COLO829 (cell line): ENCODE data around the gene KCNA2.

Source experiments
- DNase-seq: peaks from one replicate; pipeline ENCODE4 v3.0.0; 2012; ENCODE audit warnings: low spot score

KCNA2 gene

DNA sequence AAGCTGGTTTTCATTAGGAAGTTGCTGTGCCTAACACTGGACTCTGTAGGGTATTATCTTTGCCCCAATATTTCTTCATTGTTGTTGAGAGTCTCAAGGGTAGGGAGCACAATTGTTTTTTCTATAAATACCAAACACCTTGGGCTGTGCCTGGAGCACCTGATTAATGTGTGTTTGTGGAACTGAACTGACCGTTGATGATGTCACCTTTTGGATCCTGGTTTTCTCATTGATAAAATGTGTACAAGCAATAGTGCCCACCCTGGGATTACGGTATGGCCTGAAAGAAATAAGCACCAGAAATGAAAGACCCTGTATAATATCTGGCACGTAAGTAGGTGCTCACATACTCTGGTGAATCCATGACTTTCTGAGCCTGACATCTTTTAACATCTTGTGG is 39.3 kb downstream of the KCNA2 start:
- DNase-seq = no peak

DNA sequence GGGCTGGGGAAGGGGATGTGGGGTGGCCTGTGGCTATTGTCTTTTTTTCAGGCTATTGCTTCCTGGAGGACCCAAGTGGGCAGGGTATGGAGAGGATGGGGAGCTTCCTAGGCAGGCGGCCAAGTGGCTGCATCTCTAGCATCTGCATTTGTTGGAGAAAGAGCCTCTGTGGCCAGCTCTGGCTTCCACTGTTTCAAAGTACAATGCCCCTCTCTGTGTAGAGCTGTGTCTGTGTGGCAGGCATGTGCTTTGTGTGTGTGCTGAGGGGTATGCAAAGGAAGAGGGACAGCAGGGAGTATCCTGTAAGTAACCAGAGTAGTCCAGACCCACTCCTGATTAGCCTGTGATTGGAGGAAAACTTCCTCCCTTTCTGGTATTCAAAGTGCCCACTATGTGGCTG is 40.6 kb downstream of the KCNA2 start:
- DNase-seq = peak; percentile 45

- DNase-seq = no peak
These were observed 43.1 kb downstream of the KCNA2 start for GRCh38 chr1:110563089-110563488.

- DNase-seq = no peak
These were observed 44.6 kb downstream of the KCNA2 start for GRCh38 chr1:110561596-110561995.

DNA sequence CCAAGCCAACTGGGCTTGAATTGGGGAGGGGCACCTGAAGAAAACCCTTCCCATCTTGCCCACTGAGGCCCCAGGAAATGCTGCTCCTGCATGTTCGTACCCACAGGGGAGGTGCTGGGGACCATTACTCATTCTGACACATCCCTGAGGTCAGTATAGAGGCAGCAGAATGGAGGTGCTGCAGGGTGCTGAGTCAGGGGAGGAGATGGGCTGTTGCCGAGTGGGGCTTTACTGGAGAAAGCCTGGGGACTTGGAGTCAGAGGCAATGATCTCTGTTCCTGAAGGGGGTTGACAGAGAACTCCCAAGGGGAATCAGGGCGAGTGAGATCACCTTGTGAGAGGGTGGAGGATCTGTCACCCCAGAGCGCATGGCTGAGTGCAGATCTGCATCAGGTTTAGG is 47.0 kb downstream of the KCNA2 start:
- DNase-seq = no peak

DNA sequence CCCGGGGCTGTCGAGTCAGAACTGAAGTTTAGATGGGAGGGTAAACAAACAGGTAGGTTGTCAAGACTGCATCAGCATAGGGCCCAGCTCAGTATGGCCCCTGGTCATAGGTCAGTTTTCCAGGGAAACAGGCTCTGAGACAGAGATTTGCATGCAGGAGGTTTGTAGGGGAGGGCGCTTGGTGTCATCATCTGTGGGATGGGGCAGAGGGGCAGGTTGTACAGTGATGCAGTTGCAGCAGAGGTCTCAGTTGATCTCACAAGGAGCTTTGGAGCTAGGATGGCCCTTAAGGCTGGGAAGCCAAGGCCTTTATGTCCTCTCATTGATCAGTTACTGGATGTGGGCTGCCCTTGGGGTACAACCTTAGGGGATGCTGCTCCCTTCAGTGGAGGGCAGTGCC is 48.7 kb downstream of the KCNA2 start:
- no peak for DNase-seq

GRCh38 chr1:110556471-110556807 is 49.7 kb downstream of the KCNA2 start:
- DNase-seq = peak; percentile 32

DNA sequence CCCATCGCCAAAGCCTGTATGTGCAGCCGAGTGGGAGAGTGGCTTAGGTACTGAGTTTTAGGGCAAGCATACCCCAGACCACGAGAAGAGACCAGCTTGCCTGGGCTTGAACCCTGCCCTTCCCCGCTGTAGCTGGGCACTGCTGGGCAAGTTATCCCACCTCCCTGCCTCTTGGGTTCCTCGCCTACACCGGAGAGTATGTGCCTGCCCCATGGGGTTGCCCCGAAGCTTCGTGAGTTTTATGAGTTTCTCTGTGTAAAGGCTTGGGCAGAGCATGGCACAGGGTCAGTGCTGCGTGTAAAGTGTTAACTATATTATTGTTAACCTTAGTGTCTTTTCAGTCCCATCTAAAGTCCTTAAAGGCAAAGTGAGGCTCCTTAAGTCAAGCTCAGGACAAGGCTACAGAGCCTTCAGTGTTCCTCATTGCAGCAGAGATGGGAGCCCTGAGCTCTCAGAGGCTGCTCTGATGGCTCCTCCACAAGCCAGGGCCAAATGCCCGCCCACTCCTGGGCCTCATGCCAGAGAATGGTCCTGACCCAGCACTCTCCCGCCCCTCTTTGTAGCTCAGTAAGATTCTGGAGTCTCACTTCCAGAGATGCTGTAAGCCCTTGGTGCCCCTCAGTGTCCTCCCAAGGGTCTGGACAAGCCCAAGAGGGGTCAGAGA is 50.2 kb downstream of the KCNA2 start:
- peak; percentile 47 for DNase-seq

- peak; percentile 23 for DNase-seq
These were observed 51.0 kb downstream of the KCNA2 start for GRCh38 chr1:110554871-110555801.

DNA sequence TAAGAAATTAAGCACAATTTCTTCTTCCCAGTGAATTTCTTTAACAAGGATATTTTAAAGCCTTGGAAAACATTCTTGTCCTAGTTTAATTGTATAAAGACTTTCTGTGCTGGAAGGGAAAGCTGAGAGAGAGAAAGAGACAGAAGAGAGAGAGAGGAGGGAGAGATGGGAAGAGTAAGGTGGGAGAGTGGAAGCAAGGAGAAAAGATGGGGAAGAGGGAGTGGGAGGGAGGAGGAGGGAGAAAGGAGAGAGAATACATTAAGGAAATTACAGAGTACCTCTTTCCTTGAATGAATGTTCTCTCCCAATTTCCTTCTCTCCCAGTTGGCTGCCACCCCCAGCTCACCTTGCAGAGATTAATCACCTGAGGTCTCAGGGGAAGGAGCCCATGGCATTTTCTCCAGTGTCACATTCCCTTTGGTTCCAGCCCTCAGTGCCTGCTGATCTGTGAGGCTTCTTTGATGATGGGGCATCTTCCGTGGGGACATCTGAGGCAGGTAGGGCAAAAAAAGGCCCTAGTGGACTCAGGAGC is 54.8 kb downstream of the KCNA2 start:
- no peak for DNase-seq

GRCh38 chr1:110549831-110550230 is 56.3 kb downstream of the KCNA2 start:
- DNase-seq = no peak

DNA sequence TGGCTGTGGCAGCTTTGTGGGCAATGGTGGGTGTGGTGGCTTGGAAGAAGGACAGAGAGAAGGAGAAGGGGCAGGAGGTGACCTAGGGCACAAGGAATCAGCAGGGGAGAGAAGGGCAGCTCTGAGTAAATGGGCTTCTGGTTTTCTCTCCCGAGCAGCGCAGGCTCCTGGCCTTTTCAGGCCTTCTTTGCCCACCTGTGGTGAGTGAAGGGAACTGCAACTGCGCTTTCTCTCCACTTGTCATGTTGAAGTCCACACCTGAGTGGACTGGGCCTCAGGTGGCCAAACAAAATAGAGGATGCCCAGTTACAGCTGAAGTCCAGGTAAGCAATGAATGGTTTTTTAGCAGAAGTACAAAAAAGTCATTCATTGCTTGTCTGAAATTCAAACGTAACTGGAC is 57.8 kb downstream of the KCNA2 start:
- no peak for DNase-seq

DNA sequence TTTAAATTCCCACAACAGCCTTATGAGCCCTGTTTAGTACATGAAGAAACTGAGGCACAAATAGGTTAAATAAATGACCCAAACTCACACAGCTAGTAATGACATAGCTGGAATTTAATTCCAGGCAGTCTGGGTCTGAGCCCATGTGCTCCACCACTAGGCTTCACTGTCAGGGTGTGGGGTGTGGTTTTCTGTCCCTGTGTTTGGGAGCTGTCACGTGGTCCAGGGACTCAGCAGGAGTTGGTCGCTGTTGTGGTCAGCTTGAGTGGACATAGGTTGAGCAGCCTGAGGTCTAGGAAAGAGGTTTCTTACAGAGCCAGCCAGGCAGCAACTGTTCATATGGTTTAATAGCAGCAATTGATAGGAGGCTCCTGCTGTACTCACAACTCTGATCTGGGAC is 59.1 kb downstream of the KCNA2 start:
- DNase-seq = no peak

DNA sequence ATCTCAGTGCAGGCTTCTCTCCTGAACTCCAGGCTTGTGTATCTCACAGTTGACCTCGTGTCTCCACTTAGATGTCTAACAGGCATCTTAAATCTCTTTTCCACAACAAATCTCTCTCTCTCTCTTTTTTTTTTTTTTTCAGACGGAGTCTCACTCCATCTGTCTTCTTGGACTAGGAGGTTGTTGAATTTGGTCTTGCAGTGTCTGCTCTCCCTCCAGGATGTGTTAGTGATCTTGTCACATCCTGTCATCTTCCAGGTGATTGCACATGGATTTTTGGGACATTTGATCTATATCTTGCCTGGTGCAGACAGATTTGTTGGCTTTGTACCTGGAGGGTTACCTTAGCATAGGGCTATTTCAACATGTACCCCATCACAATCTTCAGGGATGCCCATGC is 60.7 kb downstream of the KCNA2 start:
- DNase-seq = no peak

DNA sequence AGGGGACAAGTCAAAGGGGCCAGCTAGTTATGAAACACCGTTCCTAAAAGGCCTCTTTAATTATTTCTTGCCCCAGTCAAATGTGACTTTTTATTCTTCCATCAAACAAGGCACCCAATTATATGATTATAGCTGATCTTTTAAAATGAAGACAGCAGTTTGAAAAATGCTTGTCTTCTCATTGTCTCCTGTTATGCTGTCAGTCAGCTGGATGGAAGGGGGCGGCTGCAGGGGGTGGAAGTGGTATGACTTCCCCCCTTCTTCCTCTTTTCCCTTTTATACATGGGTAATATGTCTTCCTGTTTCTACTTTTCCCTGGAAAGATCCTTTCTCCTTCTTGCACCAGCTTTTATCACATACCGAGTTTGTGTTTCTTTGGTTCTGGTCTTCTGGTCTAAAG is 61.4 kb downstream of the KCNA2 start:
- no peak for DNase-seq
